Adrenal gland (tissue), 19 donors: ENCODE measurements around the gene CPA5. TPM values are rescaled to one million over a fixed set of nuclear protein-coding genes. Genes with fewer than 3 reads are reported as not detected.

Experiments used
- DNase-seq, 7 donors: peaks; one replicate each; pipeline ENCODE4 v3.0.0-alpha.2; 2019 to 2020
- H3K27ac ChIP-seq, 5 donors: fragments of 200-600 bp; sonication (generic) in 4 of 5; 1 replicate in 3 of 5; 2 replicates in 2 of 5; pipeline versions ENCODE4 v1.5.1 to v1.8.0; 2016 to 2020; ENCODE audit warnings: mild to moderate bottlenecking in 1 of 5
- H3K27me3 ChIP-seq: fragments of 200-600 bp; 2 replicates; pipeline ENCODE4 v1.8.0; 2021
- H3K36me3 ChIP-seq, 2 donors: fragments of 200-600 bp; replicated peaks in 1 of 2; 1 replicate in 1 of 2; 2 replicates in 1 of 2; pipeline versions ENCODE4 v1.5.1 to v1.8.0; 2018 to 2022
- H3K4me1 ChIP-seq, 2 donors: fragments of 200-600 bp; replicated peaks in 1 of 2; 1 replicate in 1 of 2; 2 replicates in 1 of 2; pipeline versions ENCODE4 v1.5.1 to v1.8.0; 2018 to 2021
- H3K4me3 ChIP-seq, 4 donors: fragments of 200-600 bp; sonication (generic) in 3 of 4; one replicate each; pipeline ENCODE4 v1.5.1; 2016 to 2018
- H3K9me3 ChIP-seq, 3 donors: fragments of 200-600 bp; sonication (generic) in 1 of 3; replicated peaks in 1 of 3; 1 replicate in 2 of 3; 2 replicates in 1 of 3; pipeline versions ENCODE4 v1.5.1 to v1.8.0; 2016 to 2021
- POLR2A ChIP-seq, 2 donors: fragments of 450-650 bp; IDR thresholded peaks; one replicate each; pipeline ENCODE4 v1.6.1; 2017; ENCODE audit warnings: antibody characterized with exemption in 2 of 2, mild to moderate bottlenecking in 2 of 2, moderate library complexity in 1 of 2
- WGBS, 4 donors: extraction: QIAGEN DNeasy Blood & Tissue Kit in 2 of 4; methylation state at CpG; one replicate each; pipeline versions ENCODE4 v1.1.5 to v1.1.7; 2013 to 2017; 5-methylcytosine and 5-hydroxymethylcytosine counted together
- intact Hi-C, 2 donors: fragments of 100-400 bp; cut with DNase I; formaldehyde crosslinking; loops; one replicate each; pipeline versions ENCODE4 v1.14.1 to v1.15.0; 2022 to 2023
- long read RNA-seq, 10 donors: library from polyadenylated mRNA in 3 of 10; unstranded in 2 of 10; stranded (forward) in 1 of 10; transcript quantifications; one replicate each; pipeline ENCODE4 v2.0.0 and lab custom pipeline, GENCODE V29; 2021 to 2026
- polyA plus RNA-seq, 3 donors: library from polyadenylated mRNA; stranded (reverse); fragments of 200-250 nt in 2 of 3; fragments of 350-450 nt in 1 of 3; fragmentation: Illumina TruSeq in 1 of 3; extraction: RNeasy Lipid Tissue Mini Kit (QIAGEN cat#74804) in 1 of 3; gene quantifications; one replicate each; pipeline ENCODE4 v1.2.3, GENCODE V29; 2013 to 2014
- total RNA-seq, 9 donors: library from RNA; depleted of rRNA in 4 of 9; stranded (reverse); fragments of >200 nt in 4 of 9; fragments of 120-200 nt in 1 of 9; fragmentation: NEBNext Ultra II Directional in 1 of 9; extraction: Animal tissue kit (Norgen Biotek cat#: 25700) in 1 of 9; gene quantifications; one replicate each; pipeline versions ENCODE4 v1.1.0 to v1.2.4, GENCODE V29; 2013 to 2023
- TF ChIP-seq, protein P1 (sequence below), 6 experiments: fragments of 450-650 bp in 4 of 6; fragments of 200-600 bp in 2 of 6; sonication (generic) in 1 of 6; IDR thresholded peaks; 1 replicate in 5 of 6; 2 replicates in 1 of 6; pipeline versions ENCODE4 v1.5.1 to v1.8.0; 2016 to 2021; ENCODE audit warnings: antibody characterized with exemption in 6 of 6, mild to moderate bottlenecking in 2 of 6, moderate library complexity in 1 of 6
- donor health status: healthy with polysubstance abuse.
- donor health status: Bipolar disorder and iron deficiency.
- donor health status: DM: yes; HTN: yes; CAD: no.
- donor health status: DM: no; HTN: no; CAD: no.
- donor health status: DM: no; HTN: no; CAD: no.
- donor health status: DM: yes; HTN: yes; CAD: no.

CPA5 gene, protein sequence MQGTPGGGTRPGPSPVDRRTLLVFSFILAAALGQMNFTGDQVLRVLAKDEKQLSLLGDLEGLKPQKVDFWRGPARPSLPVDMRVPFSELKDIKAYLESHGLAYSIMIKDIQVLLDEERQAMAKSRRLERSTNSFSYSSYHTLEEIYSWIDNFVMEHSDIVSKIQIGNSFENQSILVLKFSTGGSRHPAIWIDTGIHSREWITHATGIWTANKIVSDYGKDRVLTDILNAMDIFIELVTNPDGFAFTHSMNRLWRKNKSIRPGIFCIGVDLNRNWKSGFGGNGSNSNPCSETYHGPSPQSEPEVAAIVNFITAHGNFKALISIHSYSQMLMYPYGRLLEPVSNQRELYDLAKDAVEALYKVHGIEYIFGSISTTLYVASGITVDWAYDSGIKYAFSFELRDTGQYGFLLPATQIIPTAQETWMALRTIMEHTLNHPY
- total RNA-seq = under 1 TPM in 2 of 9 donors, not detected in 7; 0.28 to 0.65 TPM
- under 1 TPM in 2 of 3 donors, not detected in 1; 0.24 to 0.30 TPM for polyA plus RNA-seq
- long read RNA-seq, donor 1 = 0 reads
- long read RNA-seq, donor 2 = 0 reads
- long read RNA-seq, donor 3 = 0 reads
- long read RNA-seq, donor 4, partial matches to known transcripts = 0 of 1 reads
- long read RNA-seq, donor 4, other reads (novel, unspliced or antisense) = 1 of 1 reads
- long read RNA-seq, donor 5, partial matches to known transcripts = 1 of 1 reads
- long read RNA-seq, donor 5, other reads (novel, unspliced or antisense) = 0 of 1 reads
- long read RNA-seq, donor 6 = 0 reads
- long read RNA-seq, donor 7 = 0 reads
- long read RNA-seq, donor 8 = 0 reads
- long read RNA-seq, donor 9 = 0 reads
- long read RNA-seq, donor 10 = 0 reads

GRCh38 chr7:130344271-130344866, at the start of gene CPA5:
CPA5 (plus strand) TSS chr7:130344816; CDS start chr7:130346486, 1,670 bp downstream.
- Histone ChIP-seq H3K4me3 (no peak within 1 kb of the TSS), H3K4me1 (no peaks in the 10 kb centered on the region), H3K36me3 (no peaks in the 10 kb centered on the region), H3K27me3 (no peaks in the 10 kb centered on the region), H3K9me3 (no peaks in the 10 kb centered on the region), H3K27ac (no peak within 1 kb of the TSS)
- intact Hi-C loops = no loop called here
- no peak for TF ChIP-seq POLR2A (IDR thresholded peaks at IDR 0.05)
- TF ChIP-seq, protein P1, sequence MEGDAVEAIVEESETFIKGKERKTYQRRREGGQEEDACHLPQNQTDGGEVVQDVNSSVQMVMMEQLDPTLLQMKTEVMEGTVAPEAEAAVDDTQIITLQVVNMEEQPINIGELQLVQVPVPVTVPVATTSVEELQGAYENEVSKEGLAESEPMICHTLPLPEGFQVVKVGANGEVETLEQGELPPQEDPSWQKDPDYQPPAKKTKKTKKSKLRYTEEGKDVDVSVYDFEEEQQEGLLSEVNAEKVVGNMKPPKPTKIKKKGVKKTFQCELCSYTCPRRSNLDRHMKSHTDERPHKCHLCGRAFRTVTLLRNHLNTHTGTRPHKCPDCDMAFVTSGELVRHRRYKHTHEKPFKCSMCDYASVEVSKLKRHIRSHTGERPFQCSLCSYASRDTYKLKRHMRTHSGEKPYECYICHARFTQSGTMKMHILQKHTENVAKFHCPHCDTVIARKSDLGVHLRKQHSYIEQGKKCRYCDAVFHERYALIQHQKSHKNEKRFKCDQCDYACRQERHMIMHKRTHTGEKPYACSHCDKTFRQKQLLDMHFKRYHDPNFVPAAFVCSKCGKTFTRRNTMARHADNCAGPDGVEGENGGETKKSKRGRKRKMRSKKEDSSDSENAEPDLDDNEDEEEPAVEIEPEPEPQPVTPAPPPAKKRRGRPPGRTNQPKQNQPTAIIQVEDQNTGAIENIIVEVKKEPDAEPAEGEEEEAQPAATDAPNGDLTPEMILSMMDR (IDR thresholded peaks at IDR 0.05) = no peak
- 90 to 99% (median 95%) methylated on average over 5 of the region's 5 CpGs for WGBS, 4 donors
- DNase-seq = no peak

DNA sequence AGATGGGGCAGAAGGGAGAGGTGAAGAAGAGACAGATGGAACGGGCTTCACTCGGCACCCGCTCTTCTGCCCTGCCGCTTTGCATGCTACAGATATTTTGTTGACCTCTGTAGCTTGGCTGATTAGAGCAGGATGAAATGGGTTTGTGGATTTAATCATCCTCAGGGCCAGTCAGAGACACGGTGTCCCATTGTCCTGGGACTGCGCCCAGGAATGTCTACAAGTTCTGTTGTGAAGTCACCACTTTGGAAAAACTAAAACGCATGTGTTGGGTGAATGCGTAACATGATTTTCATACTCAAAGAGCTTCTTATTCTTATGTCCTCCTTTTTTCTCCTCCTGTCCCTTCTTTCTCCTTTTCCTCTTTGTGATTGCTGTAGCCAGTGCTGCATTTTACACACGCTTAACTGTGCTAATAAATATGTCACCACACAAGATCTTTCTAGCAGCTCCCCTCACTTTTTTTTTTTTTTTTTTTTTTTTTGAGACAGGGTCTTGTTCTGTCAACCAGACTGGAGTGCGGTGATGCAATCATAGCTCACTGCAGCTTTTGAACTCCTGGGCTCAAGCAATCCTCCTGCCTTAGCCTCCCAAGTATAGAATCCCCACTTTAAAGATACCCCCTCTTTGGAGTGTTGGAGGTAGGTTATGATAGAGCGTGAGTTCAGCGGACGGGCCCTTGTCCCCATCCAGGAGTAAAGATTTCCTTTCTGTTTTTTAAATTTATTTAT, 48.2 kb upstream of the CPA5 start:
- H3K4me1 ChIP-seq = peaks cover 0 to 11% of the 10 kb centered on the region in 2 donors
- no peaks in the 10 kb centered on the region for H3K9me3 ChIP-seq
- H3K4me3 ChIP-seq = no peak overlapping the region
- no peak for TF ChIP-seq POLR2A (IDR thresholded peaks at IDR 0.05)
- WGBS, 4 donors = 92 to 95% (median 95%) methylated on average over 13 of the region's 13 CpGs
- no peaks in the 10 kb centered on the region for H3K36me3 ChIP-seq
- no peak overlapping the region for H3K27ac ChIP-seq
- intact Hi-C loops = no loop called here
- no peaks in the 10 kb centered on the region for H3K27me3 ChIP-seq
- no peak for DNase-seq

GRCh38 chr7:130297628-130298543, 46.7 kb upstream of the CPA5 start:
- H3K4me1 ChIP-seq = peaks cover 0 to 7% of the 10 kb centered on the region in 2 donors
- 90 to 94% (median 91%) methylated on average over 20 of the region's 20 CpGs for WGBS, 4 donors

More at GRCh38 chr7:130297628-130298543, 46.7 kb upstream of the CPA5 start:
- intact Hi-C loops = no loop called here
- no peaks in the 10 kb centered on the region for H3K36me3 ChIP-seq
- no peak for DNase-seq
- H3K4me3 ChIP-seq = no peak overlapping the region
- no peak for TF ChIP-seq POLR2A (IDR thresholded peaks at IDR 0.05)
- TF ChIP-seq, protein P1 (IDR thresholded peaks at IDR 0.05) = no peak
- H3K27me3 ChIP-seq = no peaks in the 10 kb centered on the region
- no peaks in the 10 kb centered on the region for H3K9me3 ChIP-seq
- H3K27ac ChIP-seq = no peak overlapping the region
